ENCODE data around the gene ARL14EP.

- TF ChIP-seq CTCF (IDR thresholded peaks at IDR 0.05) = no peak
- TF ChIP-seq EP300 (IDR thresholded peaks at IDR 0.05) = no peak
Measured at GRCh38 chr11:30322191-30322590, 713 bp upstream of the ARL14EP start.
